GM15510 (cell line): ENCODE data around the gene CRYAB.
A peak's percentile ranks its signal among the peaks of the same experiment; 100 is the strongest.

Source experiments
- POLR2A ChIP-seq: IDR thresholded peaks from 3 replicates; pipeline ENCODE4 v1.6.1; 2011; ENCODE audit warnings: borderline replicate concordance; ENCODE audit not compliant: insufficient read length; ENCODE audit errors: extremely low read depth

The CRYAB gene

DNA sequence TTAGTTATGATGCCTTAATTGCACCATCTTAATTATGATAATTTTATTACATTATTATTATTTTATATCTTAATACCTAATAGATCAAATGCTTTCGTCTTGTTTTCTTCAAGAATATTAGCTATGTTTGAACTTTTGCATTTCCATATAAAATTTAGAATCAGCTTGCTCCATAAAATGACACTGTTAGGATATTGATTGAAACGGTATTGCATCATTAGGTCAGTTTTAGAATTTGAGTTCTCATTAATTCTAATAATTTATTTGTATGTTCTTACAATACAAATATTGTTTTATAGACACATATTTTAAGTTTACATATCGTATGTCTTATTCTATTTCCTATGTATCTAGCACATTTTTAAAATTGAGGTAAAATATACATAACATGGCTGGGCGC lies 25.5 kb downstream of the CRYAB start:
- TF ChIP-seq POLR2A = no peak

GRCh38 chr11:111882202-111882601 lies 29.4 kb downstream of the CRYAB start:
- TF ChIP-seq POLR2A = no peak

- TF ChIP-seq POLR2A = no peak
Measured at GRCh38 chr11:111879637-111879960, 32.0 kb downstream of the CRYAB start.

GRCh38 chr11:111878849-111879636 lies 32.5 kb downstream of the CRYAB start, which contains the start of the genes CFAP68 and FDXACB1:
CFAP68 (plus strand) TSS chr11:111879541; CDS start chr11:111879561, 20 bp downstream.
FDXACB1 (minus strand) TSS chr11:111879165; CDS start chr11:111879132, 33 bp downstream.
- peak; percentile 62 for TF ChIP-seq POLR2A

DNA sequence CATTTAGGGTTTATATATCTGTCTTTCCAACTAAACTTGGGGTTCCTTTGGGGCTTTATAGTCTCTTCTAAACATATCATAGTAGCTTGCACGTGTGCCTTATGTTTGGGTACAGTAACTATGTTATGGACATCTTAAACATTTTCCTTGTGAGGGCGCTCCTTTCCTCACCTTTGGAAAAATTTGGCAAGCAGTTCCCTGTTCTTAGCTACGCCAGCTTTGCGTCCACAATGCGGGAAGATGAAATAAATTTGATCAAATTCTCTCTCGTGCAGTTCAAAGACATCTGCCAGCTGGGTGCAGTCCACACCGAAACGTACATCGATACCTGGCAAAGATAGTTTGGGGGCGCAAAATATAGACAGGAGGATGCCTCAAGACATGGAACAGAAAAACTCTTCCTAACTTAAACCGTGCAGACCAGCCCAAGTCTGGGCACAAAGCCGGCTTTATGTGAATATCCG lies 33.2 kb downstream of the CRYAB start:
- TF ChIP-seq POLR2A = no peak

- TF ChIP-seq POLR2A = no peak
Measured at GRCh38 chr11:111871693-111872161, 39.8 kb downstream of the CRYAB start.

GRCh38 chr11:111870886-111871692 lies 40.5 kb downstream of the CRYAB start, which contains the start of gene ALG9:
ALG9 (minus strand) TSS chr11:111871581; CDS start chr11:111871482, 99 bp downstream.
- TF ChIP-seq POLR2A = peak; percentile 69

GRCh38 chr11:111870522-111870885 lies 41.1 kb downstream of the CRYAB start:
- no peak for TF ChIP-seq POLR2A

DNA sequence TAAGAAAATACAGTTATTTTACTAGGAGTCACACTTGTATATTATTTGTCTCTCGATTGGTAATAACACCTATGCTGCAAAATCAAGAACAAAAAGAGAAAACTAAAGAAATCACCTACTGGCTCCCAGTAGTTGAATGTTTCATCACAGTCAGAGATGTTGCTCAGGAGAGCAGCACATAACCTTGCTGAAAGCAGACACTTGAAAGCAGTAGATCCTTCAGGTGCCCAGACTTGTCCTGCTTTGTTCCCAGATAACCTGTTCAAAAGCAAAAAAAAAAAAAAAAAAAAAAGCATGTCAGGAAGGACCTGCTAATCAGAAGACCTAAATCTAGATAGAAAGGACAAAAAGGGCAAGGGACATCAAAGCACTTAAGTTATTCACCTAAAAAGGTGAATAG lies 41.5 kb downstream of the CRYAB start:
- TF ChIP-seq POLR2A = no peak

GRCh38 chr11:111860257-111860656 lies 51.3 kb downstream of the CRYAB start:
- TF ChIP-seq POLR2A = no peak
